ENCODE data around the gene APEX2. TPM values are rescaled to one million over a fixed set of nuclear protein-coding genes. Genes with fewer than 3 reads are reported as not detected.
"Not testable (repeated sequence)": the region's sequence is repeated elsewhere in the genome, so short reads cannot be mapped to it uniquely, and the experiment has no call there.

APEX2 gene
- total and polyA plus RNA-seq, 2 experiments from 2014 or later: 10.0 to 20.1 TPM

- not testable (repeated sequence) for H3K36me3 Mint-ChIP-seq (ENCODE audit: low read depth); H3K9me3 Mint-ChIP-seq; H3F3A ChIP-seq (replicated peaks; ENCODE audit: low read depth); H2AFZ ChIP-seq; H3K36me3 ChIP-seq (ENCODE audit: insufficient read depth); DNase-seq (ENCODE audit: low spot score); H3K4me3 Mint-ChIP-seq; H3K27me3 Mint-ChIP-seq (ENCODE audit: insufficient read depth, low read depth, poor library complexity); H3K4me1 Mint-ChIP-seq; H3K27me3 ChIP-seq (ENCODE audit: insufficient read depth); H3K4me1 ChIP-seq (ENCODE audit: insufficient read depth); H3K9me2 ChIP-seq (ENCODE audit: insufficient read depth); H3K27ac Mint-ChIP-seq; ATAC-seq; H3K27ac ChIP-seq (ENCODE audit: low read depth); H4K20me1 ChIP-seq (replicated peaks; ENCODE audit: insufficient read depth); H3K79me2 ChIP-seq (replicated peaks; ENCODE audit: insufficient read depth); H3K4me2 ChIP-seq; H3K4me3 ChIP-seq
Measured at GRCh38 chrX:54983306-54983705, 16.9 kb upstream of the APEX2 start.

DNA sequence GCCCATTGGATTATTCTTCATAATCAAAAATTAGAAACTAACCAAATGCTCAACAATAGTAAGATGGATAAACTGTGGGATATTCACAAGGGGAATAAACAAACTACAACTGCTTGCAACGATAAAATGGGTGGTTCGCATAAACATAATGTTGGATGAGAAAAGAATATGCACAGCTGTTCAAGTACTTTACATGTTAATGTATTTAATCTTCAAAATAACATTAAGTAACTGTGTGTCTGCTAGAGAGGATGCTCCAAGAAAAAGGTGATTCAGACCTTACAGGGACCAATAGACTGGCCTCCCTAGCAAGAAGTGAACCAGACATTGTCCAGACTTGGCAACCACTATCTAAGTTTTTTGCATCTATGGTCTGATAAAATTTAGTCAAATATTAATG is 8.5 kb upstream of the APEX2 start:
- H3K27me3 Mint-ChIP-seq (ENCODE audit: insufficient read depth, low read depth, poor library complexity): peaks cover 4% of the 10 kb centered on the region
- Histone ChIP-seq H3K27ac (ENCODE audit: low read depth) (no peak overlapping the region), H3K9me2 (ENCODE audit: insufficient read depth) (no peaks in the 10 kb centered on the region), H3K4me3 (no peak overlapping the region), H3F3A (replicated peaks; ENCODE audit: low read depth) (no peaks in the 10 kb centered on the region), H3K4me1 (ENCODE audit: insufficient read depth) (no peaks in the 10 kb centered on the region), H4K20me1 (replicated peaks; ENCODE audit: insufficient read depth) (no peaks in the 10 kb centered on the region), H3K79me2 (replicated peaks; ENCODE audit: insufficient read depth) (no peaks in the 10 kb centered on the region), H3K4me2 (no peak overlapping the region), H2AFZ (no peak overlapping the region), H3K36me3 (ENCODE audit: insufficient read depth) (no peaks in the 10 kb centered on the region), H3K27me3 (ENCODE audit: insufficient read depth) (no peaks in the 10 kb centered on the region)
- TF ChIP-seq POLR2AphosphoS5 (IDR thresholded peaks at IDR 0.05; ENCODE audit: low read depth): no peak
- no peak for TF ChIP-seq JUNB (IDR thresholded peaks at IDR 0.05; ENCODE audit: unreplicated experiment)
- no peak for TF ChIP-seq ETS1 (IDR thresholded peaks at IDR 0.05)
- TF ChIP-seq, protein P1, sequence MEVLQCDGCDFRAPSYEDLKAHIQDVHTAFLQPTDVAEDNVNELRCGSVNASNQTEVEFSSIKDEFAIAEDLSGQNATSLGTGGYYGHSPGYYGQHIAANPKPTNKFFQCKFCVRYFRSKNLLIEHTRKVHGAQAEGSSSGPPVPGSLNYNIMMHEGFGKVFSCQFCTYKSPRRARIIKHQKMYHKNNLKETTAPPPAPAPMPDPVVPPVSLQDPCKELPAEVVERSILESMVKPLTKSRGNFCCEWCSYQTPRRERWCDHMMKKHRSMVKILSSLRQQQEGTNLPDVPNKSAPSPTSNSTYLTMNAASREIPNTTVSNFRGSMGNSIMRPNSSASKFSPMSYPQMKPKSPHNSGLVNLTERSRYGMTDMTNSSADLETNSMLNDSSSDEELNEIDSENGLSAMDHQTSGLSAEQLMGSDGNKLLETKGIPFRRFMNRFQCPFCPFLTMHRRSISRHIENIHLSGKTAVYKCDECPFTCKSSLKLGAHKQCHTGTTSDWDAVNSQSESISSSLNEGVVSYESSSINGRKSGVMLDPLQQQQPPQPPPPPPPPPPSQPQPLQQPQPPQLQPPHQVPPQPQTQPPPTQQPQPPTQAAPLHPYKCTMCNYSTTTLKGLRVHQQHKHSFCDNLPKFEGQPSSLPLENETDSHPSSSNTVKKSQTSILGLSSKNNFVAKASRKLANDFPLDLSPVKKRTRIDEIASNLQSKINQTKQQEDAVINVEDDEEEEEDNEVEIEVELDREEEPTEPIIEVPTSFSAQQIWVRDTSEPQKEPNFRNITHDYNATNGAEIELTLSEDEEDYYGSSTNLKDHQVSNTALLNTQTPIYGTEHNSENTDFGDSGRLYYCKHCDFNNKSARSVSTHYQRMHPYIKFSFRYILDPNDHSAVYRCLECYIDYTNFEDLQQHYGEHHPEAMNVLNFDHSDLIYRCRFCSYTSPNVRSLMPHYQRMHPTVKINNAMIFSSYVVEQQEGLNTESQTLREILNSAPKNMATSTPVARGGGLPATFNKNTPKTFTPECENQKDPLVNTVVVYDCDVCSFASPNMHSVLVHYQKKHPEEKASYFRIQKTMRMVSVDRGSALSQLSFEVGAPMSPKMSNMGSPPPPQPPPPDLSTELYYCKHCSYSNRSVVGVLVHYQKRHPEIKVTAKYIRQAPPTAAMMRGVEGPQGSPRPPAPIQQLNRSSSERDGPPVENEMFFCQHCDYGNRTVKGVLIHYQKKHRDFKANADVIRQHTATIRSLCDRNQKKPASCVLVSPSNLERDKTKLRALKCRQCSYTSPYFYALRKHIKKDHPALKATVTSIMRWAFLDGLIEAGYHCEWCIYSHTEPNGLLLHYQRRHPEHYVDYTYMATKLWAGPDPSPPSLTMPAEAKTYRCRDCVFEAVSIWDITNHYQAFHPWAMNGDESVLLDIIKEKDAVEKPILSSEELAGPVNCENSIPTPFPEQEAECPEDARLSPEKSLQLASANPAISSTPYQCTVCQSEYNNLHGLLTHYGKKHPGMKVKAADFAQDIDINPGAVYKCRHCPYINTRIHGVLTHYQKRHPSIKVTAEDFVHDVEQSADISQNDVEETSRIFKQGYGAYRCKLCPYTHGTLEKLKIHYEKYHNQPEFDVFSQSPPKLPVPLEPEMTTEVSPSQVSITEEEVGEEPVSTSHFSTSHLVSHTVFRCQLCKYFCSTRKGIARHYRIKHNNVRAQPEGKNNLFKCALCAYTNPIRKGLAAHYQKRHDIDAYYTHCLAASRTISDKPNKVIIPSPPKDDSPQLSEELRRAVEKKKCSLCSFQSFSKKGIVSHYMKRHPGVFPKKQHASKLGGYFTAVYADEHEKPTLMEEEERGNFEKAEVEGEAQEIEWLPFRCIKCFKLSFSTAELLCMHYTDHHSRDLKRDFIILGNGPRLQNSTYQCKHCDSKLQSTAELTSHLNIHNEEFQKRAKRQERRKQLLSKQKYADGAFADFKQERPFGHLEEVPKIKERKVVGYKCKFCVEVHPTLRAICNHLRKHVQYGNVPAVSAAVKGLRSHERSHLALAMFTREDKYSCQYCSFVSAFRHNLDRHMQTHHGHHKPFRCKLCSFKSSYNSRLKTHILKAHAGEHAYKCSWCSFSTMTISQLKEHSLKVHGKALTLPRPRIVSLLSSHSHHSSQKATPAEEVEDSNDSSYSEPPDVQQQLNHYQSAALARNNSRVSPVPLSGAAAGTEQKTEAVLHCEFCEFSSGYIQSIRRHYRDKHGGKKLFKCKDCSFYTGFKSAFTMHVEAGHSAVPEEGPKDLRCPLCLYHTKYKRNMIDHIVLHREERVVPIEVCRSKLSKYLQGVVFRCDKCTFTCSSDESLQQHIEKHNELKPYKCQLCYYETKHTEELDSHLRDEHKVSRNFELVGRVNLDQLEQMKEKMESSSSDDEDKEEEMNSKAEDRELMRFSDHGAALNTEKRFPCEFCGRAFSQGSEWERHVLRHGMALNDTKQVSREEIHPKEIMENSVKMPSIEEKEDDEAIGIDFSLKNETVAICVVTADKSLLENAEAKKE (CRISPR knock-in tag; IDR thresholded peaks at IDR 0.05): no peak
- no peak for TF ChIP-seq NANOG (IDR thresholded peaks at IDR 0.05; ENCODE audit: borderline replicate concordance)
- TF ChIP-seq CREB1 (CRISPR knock-in tag; IDR thresholded peaks at IDR 0.05; ENCODE audit: low read depth): no peak
- no peak for TF ChIP-seq ZNF331 (CRISPR knock-in tag; IDR thresholded peaks at IDR 0.05; ENCODE audit: low read depth)
- TF ChIP-seq STAT1 (IDR thresholded peaks at IDR 0.05; ENCODE audit: unreplicated experiment): no peak
- TF ChIP-seq EZH2 (IDR thresholded peaks at IDR 0.05; ENCODE audit: low read depth, unreplicated experiment): no peak
- H3K4me1 Mint-ChIP-seq: no peaks in the 10 kb centered on the region
- H3K9me3 Mint-ChIP-seq: no peaks in the 10 kb centered on the region
- ATAC-seq (no peak), DNase-seq (ENCODE audit: low spot score) (no peak)
- H3K27ac Mint-ChIP-seq: no peak overlapping the region
- no peak overlapping the region for H3K4me3 Mint-ChIP-seq
- no peaks in the 10 kb centered on the region for H3K36me3 Mint-ChIP-seq (ENCODE audit: low read depth)

Measured in GM23338 (cell line).